GM23338 (cell line): Measurements from ENCODE around the gene AGO4. TPM values are rescaled to one million over a fixed set of nuclear protein-coding genes. Genes with fewer than 3 reads are reported as not detected.

Experiments used
- ATAC-seq: fragments of 200-7000 bp; cut with Tn5 transposase; 3 replicates; pipeline ENCODE4 v1.9.1; 2020
- DNase-seq: peaks from one replicate; pipeline ENCODE4 v3.0.0-alpha.2; 2015; ENCODE audit warnings: low spot score
- H2AFZ ChIP-seq: fragments of 200-600 bp; sonication (generic); 2 replicates; pipeline ENCODE4 v1.8.0; 2016; ENCODE audit warnings: antibody characterized with exemption, mild to moderate bottlenecking, moderate library complexity
- H3F3A ChIP-seq: fragments of 200-600 bp; sonication (generic); replicated peaks from 2 replicates; pipeline ENCODE4 v1.8.0; 2017; ENCODE audit warnings: antibody characterized with exemption, mixed run types, low read depth
- H3K27ac ChIP-seq: fragments of 200-600 bp; sonication (generic); 2 replicates; pipeline ENCODE4 v1.6.1; 2016; ENCODE audit warnings: low read depth
- H3K27me3 ChIP-seq: fragments of 200-600 bp; sonication (generic); 2 replicates; pipeline ENCODE4 v1.8.0; 2016; ENCODE audit warnings: mild to moderate bottlenecking, mixed run types, moderate library complexity; ENCODE audit not compliant: insufficient read depth
- H3K36me3 ChIP-seq: fragments of 200-600 bp; sonication (generic); 2 replicates; pipeline ENCODE4 v1.8.0; 2016; ENCODE audit warnings: mild to moderate bottlenecking; ENCODE audit not compliant: insufficient read depth
- H3K4me1 ChIP-seq: fragments of 200-600 bp; sonication (generic); 2 replicates; pipeline ENCODE4 v1.8.0; 2016; ENCODE audit warnings: mild to moderate bottlenecking, moderate library complexity; ENCODE audit not compliant: insufficient read depth
- H3K4me2 ChIP-seq: fragments of 200-600 bp; sonication (generic); 2 replicates; pipeline ENCODE4 v1.7.1; 2017; ENCODE audit warnings: mixed run types
- H3K4me3 ChIP-seq: fragments of 200-600 bp; sonication (generic); 2 replicates; pipeline ENCODE4 v1.6.1; 2016; ENCODE audit warnings: mixed run types
- H3K79me2 ChIP-seq: fragments of 200-600 bp; sonication (generic); replicated peaks from 2 replicates; pipeline ENCODE4 v1.8.0; 2017; ENCODE audit warnings: mild to moderate bottlenecking; ENCODE audit not compliant: insufficient read depth
- H3K9me2 ChIP-seq: fragments of 200-600 bp; sonication (generic); 2 replicates; pipeline ENCODE4 v1.8.0; 2017; ENCODE audit not compliant: insufficient read depth
- H4K20me1 ChIP-seq: fragments of 200-600 bp; sonication (generic); replicated peaks from 2 replicates; pipeline ENCODE4 v1.8.0; 2017; ENCODE audit warnings: mild to moderate bottlenecking; ENCODE audit not compliant: insufficient read depth
- H3K27ac Mint-ChIP-seq: 2 replicates; pipeline ENCODE4 v1.8.0; 2020; ENCODE audit warnings: inconsistent platforms, mild to moderate bottlenecking, moderate library complexity, mixed read lengths
- H3K27me3 Mint-ChIP-seq: 3 replicates; pipeline ENCODE4 v1.8.0; 2022; ENCODE audit warnings: low read depth, mild to moderate bottlenecking, moderate library complexity, mixed read lengths, inconsistent platforms; ENCODE audit not compliant: insufficient read depth, poor library complexity
- H3K36me3 Mint-ChIP-seq: 3 replicates; pipeline ENCODE4 v1.8.0; 2021; ENCODE audit warnings: low read depth, mild to moderate bottlenecking, inconsistent platforms, moderate library complexity, mixed read lengths
- H3K4me1 Mint-ChIP-seq: 3 replicates; pipeline ENCODE4 v1.8.0; 2020; ENCODE audit warnings: mild to moderate bottlenecking, inconsistent platforms, mixed read lengths
- H3K4me3 Mint-ChIP-seq: 3 replicates; pipeline ENCODE4 v1.8.0; 2021; ENCODE audit warnings: moderate library complexity, mild to moderate bottlenecking, inconsistent platforms, mixed read lengths
- H3K9me3 Mint-ChIP-seq: 3 replicates; pipeline ENCODE4 v1.8.0; 2020; ENCODE audit warnings: moderate library complexity, mild to moderate bottlenecking, inconsistent platforms, mixed read lengths
- CTCF ChIP-seq, 2 experiments: fragments of 200-600 bp in 1 of 2; sonication (generic) in 1 of 2; conservative IDR thresholded peaks; 2 replicates each; pipeline versions ENCODE4 v1.5.1 to v1.6.1; 2016 to 2017; ENCODE audit warnings: antibody characterized with exemption in 2 of 2, low read depth in 2 of 2, mild to moderate bottlenecking in 2 of 2, moderate library complexity in 1 of 2
- EZH2 ChIP-seq: fragments of 200-600 bp; sonication (generic); IDR thresholded peaks from one replicate; pipeline ENCODE4 v1.8.0; 2017; ENCODE audit warnings: antibody characterized with exemption, mild to moderate bottlenecking, low read depth; ENCODE audit not compliant: unreplicated experiment
- EZH2phosphoT487 ChIP-seq: fragments of 200-600 bp; sonication (generic); IDR thresholded peaks from one replicate; pipeline ENCODE4 v1.8.1; 2018; ENCODE audit warnings: antibody characterized with exemption; ENCODE audit not compliant: unreplicated experiment
- JUNB ChIP-seq: IDR thresholded peaks from one replicate; pipeline ENCODE4 v1.6.1; 2016; ENCODE audit warnings: antibody characterized with exemption; ENCODE audit not compliant: unreplicated experiment
- NANOG ChIP-seq: IDR thresholded peaks from 2 replicates; pipeline ENCODE4 v1.6.1; 2016; ENCODE audit warnings: antibody characterized with exemption, borderline replicate concordance
- REST ChIP-seq: IDR thresholded peaks from one replicate; pipeline ENCODE4 v1.6.1; 2018; ENCODE audit warnings: antibody characterized with exemption; ENCODE audit not compliant: unreplicated experiment
- STAT1 ChIP-seq: IDR thresholded peaks from one replicate; pipeline ENCODE4 v1.6.1; 2016; ENCODE audit warnings: antibody characterized with exemption; ENCODE audit not compliant: unreplicated experiment
- ZNF114 ChIP-seq: fragments of 250-450 bp; sonication (Bioruptor Pico); IDR thresholded peaks from 2 replicates; pipeline ENCODE4 v1.5.0; 2020; ENCODE audit warnings: mild to moderate bottlenecking, moderate library complexity
- ZNF331 ChIP-seq: fragments of 250-450 bp; sonication (Bioruptor Pico); IDR thresholded peaks from 2 replicates; pipeline ENCODE4 v1.5.0; 2020; ENCODE audit warnings: low read depth, mild to moderate bottlenecking, moderate library complexity
- polyA plus RNA-seq: library from polyadenylated mRNA; unstranded; fragments of >200 nt; fragmentation: Nextera tagmentation; extraction: Ambion mirVana; gene quantifications from 2 replicates; pipeline ENCODE4 v1.2.1, GENCODE V29; 2016
- total RNA-seq: library from RNA; depleted of rRNA; stranded (reverse); fragments of >200 nt; shearing (Covaris generic); gene quantifications from 2 replicates; pipeline ENCODE4 v1.2.3, GENCODE V29; 2014
- TF ChIP-seq, protein P1 (sequence below): IDR thresholded peaks from 2 replicates; pipeline ENCODE4 v1.6.1; 2016; ENCODE audit warnings: antibody characterized with exemption

Gene AGO4
- total and polyA plus RNA-seq, 2 experiments from 2014 or later: 1.7 to 9.7 TPM

GRCh38 chr1:35764283-35764682 lies 43.5 kb upstream of the AGO4 start (continued):
- no peak for TF ChIP-seq CTCF (conservative IDR thresholded peaks at IDR 0.05; ENCODE audit: low read depth in 2 of 2)
- TF ChIP-seq STAT1: no peak
- TF ChIP-seq REST: no peak
- no peak for TF ChIP-seq EZH2

GRCh38 chr1:35768350-35769187 lies 39.2 kb upstream of the AGO4 start:
- no peaks in the 10 kb centered on the region for H3K9me2 ChIP-seq
- H2AFZ ChIP-seq: no peak overlapping the region
- Mint-ChIP-seq H3K4me3 (peak overlapping the region; percentile 89), H3K27me3 (peaks cover 5% of the 10 kb centered on the region), H3K36me3 (peaks cover 13% of the 10 kb centered on the region), H3K9me3 (no peaks in the 10 kb centered on the region; the same call in 2 of the 3 replicates), H3K27ac (peak overlapping the region; percentile 93), H3K4me1 (peaks cover 10% of the 10 kb centered on the region)
- H3K27me3 ChIP-seq: no peaks in the 10 kb centered on the region
- peak overlapping the region; percentile 82 for H3K4me2 ChIP-seq
- H3F3A ChIP-seq: no peaks in the 10 kb centered on the region
- H4K20me1 ChIP-seq: peaks cover 13% of the 10 kb centered on the region; the same call in 1 of the 2 replicates
- TF ChIP-seq JUNB (no peak), NANOG (no peak), EZH2 (no peak), STAT1 (no peak), EZH2phosphoT487 (no peak), ZNF331 (CRISPR knock-in tag) (no peak), ZNF114 (CRISPR knock-in tag) (no peak)
- TF ChIP-seq, protein P1, sequence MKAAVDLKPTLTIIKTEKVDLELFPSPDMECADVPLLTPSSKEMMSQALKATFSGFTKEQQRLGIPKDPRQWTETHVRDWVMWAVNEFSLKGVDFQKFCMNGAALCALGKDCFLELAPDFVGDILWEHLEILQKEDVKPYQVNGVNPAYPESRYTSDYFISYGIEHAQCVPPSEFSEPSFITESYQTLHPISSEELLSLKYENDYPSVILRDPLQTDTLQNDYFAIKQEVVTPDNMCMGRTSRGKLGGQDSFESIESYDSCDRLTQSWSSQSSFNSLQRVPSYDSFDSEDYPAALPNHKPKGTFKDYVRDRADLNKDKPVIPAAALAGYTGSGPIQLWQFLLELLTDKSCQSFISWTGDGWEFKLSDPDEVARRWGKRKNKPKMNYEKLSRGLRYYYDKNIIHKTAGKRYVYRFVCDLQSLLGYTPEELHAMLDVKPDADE: no peak
- peaks cover 5% of the 10 kb centered on the region; the same call in 1 of the 2 replicates for H3K36me3 ChIP-seq
- ATAC-seq (no peak), DNase-seq (peak; percentile 23)
- H3K27ac ChIP-seq: peak overlapping the region; percentile 90; the same call in 1 of the 2 replicates
- 0 out of 2 replicates have a peak, but pooled peaks cover 2% of the 10 kb centered on the region for H3K4me1 ChIP-seq
- H3K4me3 ChIP-seq: peak overlapping the region; percentile 72
- H3K79me2 ChIP-seq: peaks cover 54% of the 10 kb centered on the region
